HepG2 (cell line): ENCODE data around the gene ZNF546. TPM values are rescaled to one million over a fixed set of nuclear protein-coding genes. Genes with fewer than 3 reads are reported as not detected.

ENCODE experiments used
- BRCA1 ChIP-seq: sonication (generic); formaldehyde crosslinking; IDR thresholded peaks from 2 replicates; pipeline ENCODE4 v1.4.0; 2020; ENCODE audit warnings: missing genetic modification reagents
- ELF1 ChIP-seq: sonication (generic); formaldehyde crosslinking; IDR thresholded peaks from 2 replicates; pipeline ENCODE4 v1.4.0; 2020; ENCODE audit warnings: missing genetic modification reagents
- FOSL2 ChIP-seq: sonication (generic); formaldehyde crosslinking; IDR thresholded peaks from 2 replicates; pipeline ENCODE4 v1.4.0; 2020; ENCODE audit warnings: missing genetic modification reagents
- KLF11 ChIP-seq: IDR thresholded peaks from 2 replicates; pipeline ENCODE4 v1.6.1; 2016; ENCODE audit warnings: missing compliant biosample characterization
- NFKBIZ ChIP-seq: IDR thresholded peaks from 2 replicates; pipeline ENCODE4 v1.6.1; 2018; ENCODE audit warnings: missing genetic modification reagents, missing compliant biosample characterization
- SOX13 ChIP-seq, 3 experiments: fragments of 450-650 bp in 1 of 3; sonication (generic) in 1 of 3; formaldehyde crosslinking in 1 of 3; IDR thresholded peaks in 2 of 3; conservative IDR thresholded peaks in 1 of 3; 2 replicates each; pipeline versions ENCODE4 v1.5.0 to v1.6.1; 2016 to 2020; ENCODE audit warnings: antibody characterized with exemption in 1 of 3, mild to moderate bottlenecking in 1 of 3, missing compliant biosample characterization in 1 of 3, missing genetic modification reagents in 1 of 3, moderate library complexity in 1 of 3
- TFE3 ChIP-seq: IDR thresholded peaks from 2 replicates; pipeline ENCODE4 v1.6.1; 2016
- ZFP37 ChIP-seq: sonication (generic); formaldehyde crosslinking; IDR thresholded peaks from 2 replicates; pipeline ENCODE4 v1.4.0; 2020; ENCODE audit warnings: missing genetic modification reagents, borderline replicate concordance
- ZNF281 ChIP-seq: sonication (generic); formaldehyde crosslinking; IDR thresholded peaks from 2 replicates; pipeline ENCODE4 v1.4.0; 2020; ENCODE audit warnings: missing genetic modification reagents, borderline replicate concordance
- ZNF350 ChIP-seq: sonication (generic); formaldehyde crosslinking; IDR thresholded peaks from 2 replicates; pipeline ENCODE4 v1.4.0; 2020; ENCODE audit warnings: mild to moderate bottlenecking, low read depth, missing genetic modification reagents, borderline replicate concordance
- ZNF512B ChIP-seq: sonication (generic); formaldehyde crosslinking; IDR thresholded peaks from 2 replicates; pipeline ENCODE4 v1.5.1; 2020; ENCODE audit warnings: missing genetic modification reagents, mild to moderate bottlenecking, borderline replicate concordance
- ZNF614 ChIP-seq: IDR thresholded peaks from 2 replicates; pipeline ENCODE4 v1.6.1; 2018; ENCODE audit warnings: missing biosample characterization, missing genetic modification reagents, inconsistent platforms, borderline replicate concordance
- ZNF674 ChIP-seq: sonication (generic); formaldehyde crosslinking; IDR thresholded peaks from 2 replicates; pipeline ENCODE4 v1.5.0; 2020; ENCODE audit warnings: low read depth, mild to moderate bottlenecking, missing genetic modification reagents
- ZSCAN12 ChIP-seq: sonication (generic); formaldehyde crosslinking; IDR thresholded peaks from 2 replicates; pipeline ENCODE4 v1.9.0; 2021; ENCODE audit warnings: mild to moderate bottlenecking, missing genetic modification reagents
- polyA plus RNA-seq, 8 experiments: library from polyadenylated mRNA; depleted of rRNA in 3 of 8; stranded (reverse) in 7 of 8; unstranded in 1 of 8; fragments of >200 nt; fragmentation: Illumina TruSeq in 4 of 8; extraction: Trizol in 4 of 8; gene quantifications; 2 replicates each; pipeline versions ENCODE4 v1.2.1 to v1.2.3, GENCODE V29; 2011 to 2016; ENCODE audit warnings: low read depth in 4 of 8, missing spikeins in 1 of 8, mixed read lengths in 1 of 8; ENCODE audit not compliant: insufficient read depth in 1 of 8
- total RNA-seq, 5 experiments: library from RNA; depleted of rRNA; stranded (reverse); fragments of >200 nt; fragmentation: Illumina TruSeq; extraction: Trizol; gene quantifications; 2 replicates each; pipeline ENCODE4 v1.2.3, GENCODE V29; 2016; ENCODE audit warnings: low read depth in 1 of 5
- TF ChIP-seq, protein P1 (sequence below): sonication (generic); formaldehyde crosslinking; IDR thresholded peaks from 2 replicates; pipeline ENCODE4 v1.8.1; 2022; ENCODE audit warnings: low read depth, mild to moderate bottlenecking, missing genetic modification reagents
- TF ChIP-seq, protein P2 (sequence below): sonication (generic); formaldehyde crosslinking; IDR thresholded peaks from 2 replicates; pipeline ENCODE4 v1.5.0; 2020; ENCODE audit warnings: missing genetic modification reagents

ZNF546 gene
- total and polyA plus RNA-seq, 2 of the 13 experiments (the other 11 are each of a cell fraction or from before 2014, with no cell fraction given) = 2.2 to 4.1 TPM

- TF ChIP-seq TFE3 = peak; percentile 86
- TF ChIP-seq SOX13 (IDR thresholded peaks at IDR 0.05) = no peak
- peak in 1 of 2 experiments; percentile 47; a peak in 2 of 4 replicates for TF ChIP-seq SOX13 (CRISPR knock-in tag; conservative IDR thresholded peaks at IDR 0.05 in 1 of 2, IDR thresholded peaks at IDR 0.05 in 1 of 2)
- TF ChIP-seq ZNF281 (CRISPR knock-in tag) = peak; percentile 50; the same call in 1 of the 2 replicates
- TF ChIP-seq KLF11 = peak; percentile 83; the same call in 1 of the 2 replicates
- TF ChIP-seq, protein P1, sequence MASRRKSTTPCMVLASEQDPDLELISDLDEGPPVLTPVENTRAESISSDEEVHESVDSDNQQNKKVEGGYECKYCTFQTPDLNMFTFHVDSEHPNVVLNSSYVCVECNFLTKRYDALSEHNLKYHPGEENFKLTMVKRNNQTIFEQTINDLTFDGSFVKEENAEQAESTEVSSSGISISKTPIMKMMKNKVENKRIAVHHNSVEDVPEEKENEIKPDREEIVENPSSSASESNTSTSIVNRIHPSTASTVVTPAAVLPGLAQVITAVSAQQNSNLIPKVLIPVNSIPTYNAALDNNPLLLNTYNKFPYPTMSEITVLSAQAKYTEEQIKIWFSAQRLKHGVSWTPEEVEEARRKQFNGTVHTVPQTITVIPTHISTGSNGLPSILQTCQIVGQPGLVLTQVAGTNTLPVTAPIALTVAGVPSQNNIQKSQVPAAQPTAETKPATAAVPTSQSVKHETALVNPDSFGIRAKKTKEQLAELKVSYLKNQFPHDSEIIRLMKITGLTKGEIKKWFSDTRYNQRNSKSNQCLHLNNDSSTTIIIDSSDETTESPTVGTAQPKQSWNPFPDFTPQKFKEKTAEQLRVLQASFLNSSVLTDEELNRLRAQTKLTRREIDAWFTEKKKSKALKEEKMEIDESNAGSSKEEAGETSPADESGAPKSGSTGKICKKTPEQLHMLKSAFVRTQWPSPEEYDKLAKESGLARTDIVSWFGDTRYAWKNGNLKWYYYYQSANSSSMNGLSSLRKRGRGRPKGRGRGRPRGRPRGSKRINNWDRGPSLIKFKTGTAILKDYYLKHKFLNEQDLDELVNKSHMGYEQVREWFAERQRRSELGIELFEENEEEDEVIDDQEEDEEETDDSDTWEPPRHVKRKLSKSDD (CRISPR knock-in tag) = peak; percentile 57; the same call in 1 of the 2 replicates
- TF ChIP-seq ZNF614 (CRISPR knock-in tag) = peak; percentile 81
- TF ChIP-seq ZSCAN12 = no peak
- peak; percentile 39; the same call in 1 of the 2 replicates for TF ChIP-seq ZFP37 (CRISPR knock-in tag)
- no peak for TF ChIP-seq ZNF674 (CRISPR knock-in tag)
- TF ChIP-seq, protein P2, sequence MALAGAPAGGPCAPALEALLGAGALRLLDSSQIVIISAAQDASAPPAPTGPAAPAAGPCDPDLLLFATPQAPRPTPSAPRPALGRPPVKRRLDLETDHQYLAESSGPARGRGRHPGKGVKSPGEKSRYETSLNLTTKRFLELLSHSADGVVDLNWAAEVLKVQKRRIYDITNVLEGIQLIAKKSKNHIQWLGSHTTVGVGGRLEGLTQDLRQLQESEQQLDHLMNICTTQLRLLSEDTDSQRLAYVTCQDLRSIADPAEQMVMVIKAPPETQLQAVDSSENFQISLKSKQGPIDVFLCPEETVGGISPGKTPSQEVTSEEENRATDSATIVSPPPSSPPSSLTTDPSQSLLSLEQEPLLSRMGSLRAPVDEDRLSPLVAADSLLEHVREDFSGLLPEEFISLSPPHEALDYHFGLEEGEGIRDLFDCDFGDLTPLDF = peak; percentile 67; the same call in 1 of the 2 replicates
- TF ChIP-seq NFKBIZ (CRISPR knock-in tag) = peak; percentile 83; the same call in 1 of the 2 replicates
- TF ChIP-seq ZNF512B (CRISPR knock-in tag) = no peak
- TF ChIP-seq FOSL2 (CRISPR knock-in tag) = peak; percentile 63; the same call in 1 of the 2 replicates
- peak; percentile 96 for TF ChIP-seq ELF1 (CRISPR knock-in tag)
- peak; percentile 82; the same call in 1 of the 2 replicates for TF ChIP-seq ZNF350 (CRISPR knock-in tag)
- TF ChIP-seq BRCA1 (CRISPR knock-in tag) = no peak; the same call in 1 of the 2 replicates
Measured at GRCh38 chr19:39970675-39971379, 26.0 kb upstream of the ZNF546 start, which contains the start of gene PSMC4 (continued).
